A204.1 (cell line): ENCODE results near the gene FRMPD2.
"Not testable (repeated sequence)": the region's sequence is repeated elsewhere in the genome, so short reads cannot be mapped to it uniquely, and the experiment has no call there.

Experiments
- FAIRE-seq: peaks from 2 replicates; lab custom pipeline; 2012; peaks lifted over from hg19 to GRCh38; lab: Jason Lieb, UNC

Gene FRMPD2

GRCh38 chr10:48251152-48251524 lies 23.4 kb downstream of the FRMPD2 start:
- no peak for FAIRE-seq

- FAIRE-seq, result no peak
These were observed 24.6 kb downstream of the FRMPD2 start for GRCh38 chr10:48249763-48250351.

DNA sequence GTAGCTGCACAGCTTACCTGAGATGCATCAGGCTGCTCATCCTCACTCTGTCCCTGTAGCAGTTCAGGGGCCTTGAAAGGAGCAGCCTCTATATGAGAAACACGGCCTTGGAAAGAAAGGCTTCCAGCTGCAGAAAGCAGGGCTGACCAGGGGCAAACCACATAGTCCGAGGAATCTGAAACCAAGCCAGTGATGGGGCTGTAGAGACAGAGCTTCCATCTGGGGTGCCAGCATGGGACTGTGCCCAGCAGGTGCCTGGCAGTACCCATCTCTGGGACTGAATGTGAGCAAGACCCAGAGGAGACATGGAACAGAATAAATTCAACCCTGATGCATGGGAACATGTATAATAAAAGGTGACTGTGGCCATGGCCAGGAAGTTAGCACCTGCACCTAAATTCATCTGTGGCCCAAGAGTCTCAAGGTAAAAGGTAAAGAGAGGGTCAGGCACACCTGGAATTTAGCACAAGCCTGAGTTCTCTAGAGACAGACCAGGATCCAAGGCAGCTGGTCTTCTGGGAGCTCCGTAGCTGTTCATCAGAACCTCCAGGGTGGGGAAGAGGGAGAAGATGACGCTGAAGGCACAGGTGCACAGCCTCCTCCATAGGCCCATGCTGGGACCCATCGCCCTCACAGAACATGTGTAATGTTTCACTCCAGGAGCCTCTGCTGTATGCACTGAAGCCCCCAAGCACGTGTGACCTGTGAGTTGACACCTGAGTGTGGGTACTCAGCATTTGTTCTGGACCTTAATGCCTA lies 25.3 kb downstream of the FRMPD2 start:
- no peak for FAIRE-seq

DNA sequence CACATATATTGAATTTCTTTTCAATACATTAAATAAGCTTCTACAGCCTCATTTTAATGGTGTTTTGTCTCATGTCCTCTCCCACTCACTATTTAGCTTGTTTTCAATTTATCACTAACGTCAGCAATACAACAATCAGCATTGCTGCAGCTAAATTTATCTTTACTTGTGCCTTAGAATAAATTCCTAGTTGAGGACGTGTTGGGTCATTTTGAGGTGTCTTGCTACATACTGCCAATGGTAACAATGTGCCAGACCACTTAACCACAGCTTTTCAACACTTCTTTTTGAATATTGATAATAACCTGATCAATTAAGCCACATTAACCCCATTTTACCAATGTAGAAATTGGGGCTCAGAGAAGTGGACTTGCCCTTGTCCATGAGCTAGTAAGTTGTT lies 26.0 kb downstream of the FRMPD2 start:
- no peak for FAIRE-seq

- no peak for FAIRE-seq
These were observed 26.8 kb downstream of the FRMPD2 start for GRCh38 chr10:48247680-48248079.

GRCh38 chr10:48246501-48246900 lies 28.0 kb downstream of the FRMPD2 start:
- FAIRE-seq, result no peak

GRCh38 chr10:48245977-48246376 lies 28.5 kb downstream of the FRMPD2 start:
- FAIRE-seq, result no peak

- not testable (repeated sequence) for FAIRE-seq
These were observed 30.6 kb downstream of the FRMPD2 start for GRCh38 chr10:48243921-48244320.

DNA sequence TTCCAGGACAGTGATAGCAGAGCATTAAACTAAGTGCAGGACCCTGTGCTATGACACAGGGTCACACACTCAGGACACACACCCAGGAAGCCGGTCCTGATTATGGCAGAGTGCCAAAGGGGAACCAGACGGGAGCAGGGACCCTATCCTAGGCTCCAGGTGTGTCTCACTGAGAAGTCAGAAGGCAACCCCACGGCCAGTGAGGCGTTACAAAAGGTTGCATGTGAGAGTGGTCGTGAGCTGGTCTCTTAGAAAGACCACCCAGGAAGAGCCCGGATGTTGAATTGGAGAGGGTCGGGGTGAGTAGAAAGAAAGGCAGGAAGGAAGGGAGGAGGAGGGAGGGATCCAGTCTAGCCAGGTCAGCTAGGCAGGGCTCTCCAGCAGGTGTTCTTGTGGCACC lies 31.0 kb downstream of the FRMPD2 start:
- no peak for FAIRE-seq

GRCh38 chr10:48242171-48242904 lies 32.2 kb downstream of the FRMPD2 start:
- FAIRE-seq, result no peak

- no peak for FAIRE-seq
These were observed 33.2 kb downstream of the FRMPD2 start for GRCh38 chr10:48241332-48241731.

- no peak for FAIRE-seq
These were observed 34.3 kb downstream of the FRMPD2 start for GRCh38 chr10:48240196-48240595.

- no peak for FAIRE-seq
These were observed 34.9 kb downstream of the FRMPD2 start for GRCh38 chr10:48239618-48240017.

- FAIRE-seq, result no peak
These were observed 35.5 kb downstream of the FRMPD2 start for GRCh38 chr10:48238826-48239520.

DNA sequence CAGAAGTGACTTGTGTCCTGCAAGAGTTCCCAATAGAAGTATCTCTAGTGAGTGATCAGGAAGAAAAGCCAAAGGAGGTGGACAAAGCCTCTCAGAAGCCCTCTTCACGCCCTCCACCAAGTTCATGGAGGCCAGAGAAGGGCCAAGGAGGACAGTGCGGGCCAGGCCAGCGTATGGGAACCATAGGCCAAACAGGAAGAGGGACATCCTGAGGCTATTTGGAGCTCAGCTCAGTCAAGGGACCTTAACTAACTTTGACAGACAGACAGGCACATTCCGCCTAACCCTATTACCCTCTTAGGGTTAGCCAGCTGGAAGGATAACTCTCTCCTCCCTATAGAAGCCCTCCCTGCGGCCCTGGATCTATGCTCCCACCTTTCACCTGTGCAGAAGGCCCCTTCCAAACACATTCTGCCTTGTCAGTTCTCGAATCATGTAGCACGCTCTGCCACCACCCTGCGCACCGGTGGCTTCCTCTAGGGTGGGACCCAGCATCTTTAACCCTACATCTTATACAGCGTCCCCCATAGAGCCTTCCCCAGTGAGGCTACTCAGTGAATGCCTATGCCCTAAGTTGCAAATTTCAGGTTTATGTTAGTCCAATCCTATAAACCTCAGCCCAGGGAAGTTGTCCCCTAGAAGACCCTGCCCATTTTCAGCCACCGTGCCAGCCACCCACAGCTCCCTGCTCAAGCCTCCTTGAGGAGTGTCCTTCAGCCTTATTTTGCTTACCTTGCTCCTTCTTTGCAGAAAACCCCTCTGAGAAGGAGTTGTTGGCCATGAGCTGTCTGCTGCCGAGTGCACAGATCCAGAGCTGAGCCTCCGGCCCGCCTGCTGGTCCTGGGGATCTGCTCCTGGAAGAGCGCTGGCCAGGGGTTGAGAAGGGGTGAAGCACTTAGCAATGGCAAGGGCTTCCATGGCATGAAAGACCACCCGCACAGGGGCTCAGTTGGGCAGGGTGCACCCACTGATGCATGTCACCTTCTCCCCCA lies 36.9 kb downstream of the FRMPD2 start:
- FAIRE-seq, result no peak

- no peak for FAIRE-seq
These were observed 38.3 kb downstream of the FRMPD2 start for GRCh38 chr10:48236199-48236621.

DNA sequence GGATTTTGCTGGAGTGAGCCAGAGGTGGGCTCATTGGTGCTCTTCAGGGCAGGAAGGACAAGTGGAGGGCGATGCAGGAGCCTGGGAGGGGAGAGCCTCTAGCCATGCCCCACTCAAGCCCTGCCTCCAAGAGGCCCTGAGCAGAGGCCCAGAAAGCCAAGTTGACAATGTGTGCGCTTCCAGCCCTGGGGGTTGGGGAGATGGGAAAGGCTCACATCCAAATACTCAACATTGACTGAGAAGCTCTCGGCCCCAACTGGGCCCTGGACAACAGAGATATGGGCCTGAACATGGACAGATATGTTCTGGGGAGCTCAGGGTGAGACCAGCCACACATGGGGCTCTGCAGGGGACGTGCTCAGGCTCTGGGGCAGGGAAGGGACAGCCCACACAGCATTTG lies 39.0 kb downstream of the FRMPD2 start:
- no peak for FAIRE-seq

- no peak for FAIRE-seq
These were observed 39.7 kb downstream of the FRMPD2 start for GRCh38 chr10:48234787-48235186.

DNA sequence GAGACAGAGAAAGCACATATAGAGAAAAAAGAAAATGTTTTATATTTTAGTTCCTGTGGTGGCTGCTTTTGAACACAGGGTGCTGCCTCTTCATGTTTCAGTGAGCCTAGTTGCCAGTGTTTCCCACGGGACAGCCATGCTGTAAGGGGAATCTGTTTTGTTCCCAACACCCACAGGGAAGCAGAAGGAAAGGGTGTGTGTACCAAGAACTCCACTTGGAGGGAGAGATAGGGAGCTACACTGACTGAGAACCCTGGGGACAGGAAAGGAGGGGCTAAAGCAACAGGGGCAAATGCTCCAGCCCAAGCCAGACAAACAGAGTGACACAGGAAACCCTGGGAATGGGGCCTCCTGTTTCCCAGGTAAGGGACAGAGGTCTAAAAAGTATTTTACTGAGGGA lies 40.2 kb downstream of the FRMPD2 start:
- no peak for FAIRE-seq

GRCh38 chr10:48233559-48234005 lies 40.9 kb downstream of the FRMPD2 start:
- no peak for FAIRE-seq

DNA sequence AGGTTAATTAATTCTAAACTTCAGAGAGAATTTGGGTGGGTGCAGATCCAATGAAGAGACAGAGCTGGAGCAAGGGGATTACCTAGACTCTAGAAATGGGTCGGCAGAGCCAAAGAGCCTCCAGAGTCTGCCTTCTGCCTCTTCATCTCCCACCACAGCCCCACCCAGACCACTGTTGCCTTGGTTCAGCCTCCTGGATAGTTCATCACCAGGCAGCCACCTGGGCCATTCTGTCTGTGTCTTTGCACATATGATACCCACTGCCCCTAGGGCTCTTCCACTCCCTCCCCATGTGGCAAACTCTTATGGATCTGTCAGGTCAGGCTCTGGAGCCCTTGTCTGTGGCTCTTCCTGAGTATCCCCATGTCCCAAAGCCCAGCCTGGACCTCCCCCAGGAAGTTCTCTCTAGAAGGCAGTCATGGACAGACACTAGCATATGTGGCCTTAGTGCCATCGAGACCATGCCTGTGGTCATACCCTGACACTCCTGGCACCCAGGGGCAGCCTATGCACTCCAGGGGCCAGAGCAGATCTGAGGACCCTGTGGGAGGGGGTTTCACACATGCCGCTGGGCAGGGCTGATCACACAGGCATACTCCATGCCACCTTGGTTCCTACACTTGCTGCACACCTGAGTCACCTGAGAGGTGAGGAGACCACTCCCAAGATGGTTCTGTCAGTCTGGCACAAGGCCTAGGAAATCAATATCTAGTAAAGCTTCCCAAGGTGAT lies 41.6 kb downstream of the FRMPD2 start:
- no peak for FAIRE-seq
